GM12874 (cell line): Measurements from ENCODE around the gene UNCX.

ENCODE experiments used
- TF ChIP-seq, protein P1 (sequence below): IDR thresholded peaks from 2 replicates; pipeline ENCODE4 v1.5.1; 2011; ENCODE audit warnings: low read depth, mild to moderate bottlenecking, control low read depth, low read length, moderate library complexity; ENCODE audit not compliant: insufficient read depth

The UNCX gene

GRCh38 chr7:1232103-1232466 lies 587 bp upstream of the UNCX start:
- TF ChIP-seq, protein P1, sequence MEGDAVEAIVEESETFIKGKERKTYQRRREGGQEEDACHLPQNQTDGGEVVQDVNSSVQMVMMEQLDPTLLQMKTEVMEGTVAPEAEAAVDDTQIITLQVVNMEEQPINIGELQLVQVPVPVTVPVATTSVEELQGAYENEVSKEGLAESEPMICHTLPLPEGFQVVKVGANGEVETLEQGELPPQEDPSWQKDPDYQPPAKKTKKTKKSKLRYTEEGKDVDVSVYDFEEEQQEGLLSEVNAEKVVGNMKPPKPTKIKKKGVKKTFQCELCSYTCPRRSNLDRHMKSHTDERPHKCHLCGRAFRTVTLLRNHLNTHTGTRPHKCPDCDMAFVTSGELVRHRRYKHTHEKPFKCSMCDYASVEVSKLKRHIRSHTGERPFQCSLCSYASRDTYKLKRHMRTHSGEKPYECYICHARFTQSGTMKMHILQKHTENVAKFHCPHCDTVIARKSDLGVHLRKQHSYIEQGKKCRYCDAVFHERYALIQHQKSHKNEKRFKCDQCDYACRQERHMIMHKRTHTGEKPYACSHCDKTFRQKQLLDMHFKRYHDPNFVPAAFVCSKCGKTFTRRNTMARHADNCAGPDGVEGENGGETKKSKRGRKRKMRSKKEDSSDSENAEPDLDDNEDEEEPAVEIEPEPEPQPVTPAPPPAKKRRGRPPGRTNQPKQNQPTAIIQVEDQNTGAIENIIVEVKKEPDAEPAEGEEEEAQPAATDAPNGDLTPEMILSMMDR, result no peak

DNA sequence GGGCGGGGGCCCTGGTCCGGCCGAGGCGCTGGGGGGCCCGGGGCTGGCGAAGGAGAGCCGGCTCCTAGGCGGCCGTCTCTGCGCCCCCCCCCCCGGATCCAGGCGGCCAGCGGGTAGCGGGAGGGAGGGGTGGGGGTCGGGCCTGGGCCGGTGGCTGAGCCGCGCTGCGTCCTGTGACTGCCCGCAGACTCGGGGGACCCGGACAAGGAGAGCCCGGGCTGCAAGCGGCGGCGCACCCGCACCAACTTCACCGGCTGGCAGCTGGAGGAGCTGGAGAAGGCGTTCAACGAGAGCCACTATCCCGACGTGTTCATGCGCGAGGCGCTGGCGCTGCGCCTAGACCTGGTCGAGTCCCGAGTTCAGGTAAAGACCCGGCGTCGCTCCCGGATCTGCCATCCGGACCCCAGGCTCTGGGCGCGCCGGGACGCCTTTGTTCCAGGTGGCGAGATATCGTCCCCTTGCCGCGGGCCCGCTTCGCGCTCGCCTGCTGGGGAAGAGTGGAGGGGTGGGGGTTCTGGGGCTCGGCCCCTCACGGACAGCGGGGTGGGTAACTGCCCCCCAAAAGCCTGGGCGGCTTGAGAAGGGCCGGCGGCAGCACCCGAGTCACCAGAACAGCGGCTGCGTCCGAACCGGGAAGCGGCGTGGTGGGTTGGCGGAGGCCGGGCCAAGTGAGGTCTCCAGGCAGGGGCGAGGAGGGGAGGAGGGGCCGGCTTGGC lies 819 bp downstream of the UNCX start:
- TF ChIP-seq, protein P1, result no peak

GRCh38 chr7:1234049-1234880 lies 1.6 kb downstream of the UNCX start:
- TF ChIP-seq, protein P1, result no peak

- TF ChIP-seq, protein P1, result no peak
Observed at GRCh38 chr7:1234881-1235500, 2.3 kb downstream of the UNCX start.

GRCh38 chr7:1235501-1236131 lies 2.9 kb downstream of the UNCX start:
- TF ChIP-seq, protein P1, result no peak

DNA sequence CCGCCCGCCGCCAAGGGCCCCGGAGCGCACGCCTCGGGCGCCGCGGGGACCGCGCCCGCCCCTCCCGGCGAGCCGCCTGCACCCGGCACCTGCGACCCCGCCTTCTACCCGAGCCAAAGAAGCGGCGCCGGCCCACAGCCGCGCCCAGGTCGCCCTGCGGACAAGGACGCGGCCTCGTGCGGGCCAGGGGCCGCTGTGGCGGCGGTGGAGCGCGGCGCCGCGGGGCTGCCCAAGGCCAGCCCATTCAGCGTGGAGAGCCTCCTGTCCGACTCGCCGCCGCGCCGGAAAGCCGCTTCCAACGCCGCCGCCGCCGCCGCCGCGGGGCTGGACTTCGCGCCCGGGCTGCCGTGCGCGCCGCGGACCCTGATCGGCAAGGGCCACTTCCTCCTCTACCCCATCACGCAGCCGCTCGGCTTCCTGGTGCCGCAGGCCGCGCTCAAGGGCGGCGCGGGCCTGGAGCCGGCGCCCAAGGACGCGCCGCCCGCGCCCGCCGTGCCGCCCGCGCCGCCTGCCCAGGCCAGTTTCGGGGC lies 3.5 kb downstream of the UNCX start:
- TF ChIP-seq, protein P1, result no peak
